HFFc6 (cell line): ENCODE data around the gene ATP2B3. TPM values are rescaled to one million over a fixed set of nuclear protein-coding genes. Genes with fewer than 3 reads are reported as not detected.

ENCODE experiments used
- DNase-seq: peaks from one replicate; pipeline ENCODE4 v3.0.0-alpha.2; 2018
- H3K27ac Mint-ChIP-seq: 2 replicates; pipeline ENCODE4 v1.8.0; 2020; ENCODE audit warnings: mild to moderate bottlenecking, mixed read lengths
- H3K27me3 Mint-ChIP-seq: 2 replicates; pipeline ENCODE4 v1.8.0; 2021; ENCODE audit warnings: mild to moderate bottlenecking, moderate library complexity, mixed read lengths; ENCODE audit not compliant: insufficient read depth
- H3K36me3 Mint-ChIP-seq: 2 replicates; pipeline ENCODE4 v1.8.0; 2021; ENCODE audit warnings: low read depth, mixed read lengths
- H3K4me1 Mint-ChIP-seq: 2 replicates; pipeline ENCODE4 v1.8.0; 2020; ENCODE audit warnings: low read depth, mixed read lengths
- H3K4me3 Mint-ChIP-seq: 2 replicates; pipeline ENCODE4 v1.8.0; 2020; ENCODE audit warnings: mild to moderate bottlenecking, moderate library complexity, mixed read lengths
- H3K9me3 Mint-ChIP-seq: 2 replicates; pipeline ENCODE4 v1.8.0; 2020; ENCODE audit warnings: mild to moderate bottlenecking, mixed read lengths
- total RNA-seq, 6 experiments: library from RNA; stranded (reverse); fragmentation: NEBNext Ultra II Directional; extraction: Animal tissue kit (Norgen Biotek cat#: 25700); gene quantifications; 2 replicates in 1 of 6; 3 replicates in 5 of 6; pipeline ENCODE4 v1.2.3, GENCODE V29; 2021
- TF ChIP-seq, protein P1 (sequence below): fragments of 200-600 bp; sonication (generic); IDR thresholded peaks from 2 replicates; pipeline ENCODE4 v1.5.0; 2021; ENCODE audit warnings: antibody characterized with exemption, mild to moderate bottlenecking

The ATP2B3 gene
- total RNA-seq, 6 experiments from 2014 or later, result not detected

GRCh38 chrX:153620576-153620975, 103.1 kb downstream of the ATP2B3 start:
- H3K9me3 Mint-ChIP-seq, result no peaks in the 10 kb centered on the region
- H3K36me3 Mint-ChIP-seq, result no peaks in the 10 kb centered on the region
- no peaks in the 10 kb centered on the region for H3K4me1 Mint-ChIP-seq
- TF ChIP-seq, protein P1, sequence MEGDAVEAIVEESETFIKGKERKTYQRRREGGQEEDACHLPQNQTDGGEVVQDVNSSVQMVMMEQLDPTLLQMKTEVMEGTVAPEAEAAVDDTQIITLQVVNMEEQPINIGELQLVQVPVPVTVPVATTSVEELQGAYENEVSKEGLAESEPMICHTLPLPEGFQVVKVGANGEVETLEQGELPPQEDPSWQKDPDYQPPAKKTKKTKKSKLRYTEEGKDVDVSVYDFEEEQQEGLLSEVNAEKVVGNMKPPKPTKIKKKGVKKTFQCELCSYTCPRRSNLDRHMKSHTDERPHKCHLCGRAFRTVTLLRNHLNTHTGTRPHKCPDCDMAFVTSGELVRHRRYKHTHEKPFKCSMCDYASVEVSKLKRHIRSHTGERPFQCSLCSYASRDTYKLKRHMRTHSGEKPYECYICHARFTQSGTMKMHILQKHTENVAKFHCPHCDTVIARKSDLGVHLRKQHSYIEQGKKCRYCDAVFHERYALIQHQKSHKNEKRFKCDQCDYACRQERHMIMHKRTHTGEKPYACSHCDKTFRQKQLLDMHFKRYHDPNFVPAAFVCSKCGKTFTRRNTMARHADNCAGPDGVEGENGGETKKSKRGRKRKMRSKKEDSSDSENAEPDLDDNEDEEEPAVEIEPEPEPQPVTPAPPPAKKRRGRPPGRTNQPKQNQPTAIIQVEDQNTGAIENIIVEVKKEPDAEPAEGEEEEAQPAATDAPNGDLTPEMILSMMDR, result no peak
- no peak overlapping the region for H3K4me3 Mint-ChIP-seq
- H3K27me3 Mint-ChIP-seq, result peaks cover 21% of the 10 kb centered on the region
- H3K27ac Mint-ChIP-seq, result no peak overlapping the region
- DNase-seq, result no peak

DNA sequence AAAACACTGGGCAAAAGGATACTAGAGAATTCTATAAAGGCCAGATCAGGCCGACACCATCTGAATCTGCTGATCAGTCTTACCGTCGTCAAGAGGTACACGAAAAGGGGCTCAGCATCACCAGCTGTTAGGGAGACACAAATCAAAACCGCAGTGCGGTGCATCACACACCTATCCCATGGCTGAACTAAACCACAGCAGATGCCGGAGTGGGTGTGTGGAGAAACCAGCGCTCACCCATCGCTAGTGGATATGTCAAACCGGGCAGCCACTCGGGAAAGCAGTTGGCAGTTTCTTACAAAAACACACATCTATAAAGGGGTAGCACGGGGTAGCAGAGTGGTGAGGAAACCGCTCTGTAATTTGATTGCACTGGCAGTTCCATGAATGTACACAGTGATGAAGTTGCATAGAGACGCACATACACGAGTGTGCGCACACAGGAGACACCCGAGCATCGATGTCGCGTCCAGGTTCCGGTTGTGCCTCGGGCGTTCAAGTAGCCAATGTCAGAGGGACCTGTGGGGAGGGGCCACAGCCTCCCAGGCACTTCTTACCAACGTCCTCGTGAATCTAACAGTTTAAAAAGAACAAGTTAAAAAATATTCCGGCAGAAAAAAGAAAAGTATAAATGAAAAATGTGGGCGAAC, 104.6 kb downstream of the ATP2B3 start:
- H3K4me3 Mint-ChIP-seq, result no peak overlapping the region
- no peak for DNase-seq
- H3K9me3 Mint-ChIP-seq, result no peaks in the 10 kb centered on the region
- H3K27me3 Mint-ChIP-seq, result peaks cover 21% of the 10 kb centered on the region
- no peak overlapping the region for H3K27ac Mint-ChIP-seq
- TF ChIP-seq, protein P1, result no peak
- H3K4me1 Mint-ChIP-seq, result no peaks in the 10 kb centered on the region
- no peaks in the 10 kb centered on the region for H3K36me3 Mint-ChIP-seq

- H3K4me1 Mint-ChIP-seq, result no peaks in the 10 kb centered on the region
- TF ChIP-seq, protein P1, result no peak
- H3K36me3 Mint-ChIP-seq, result no peaks in the 10 kb centered on the region
- no peak overlapping the region for H3K4me3 Mint-ChIP-seq
- DNase-seq, result no peak
- no peaks in the 10 kb centered on the region for H3K9me3 Mint-ChIP-seq
- H3K27me3 Mint-ChIP-seq, result peaks cover 20% of the 10 kb centered on the region
- H3K27ac Mint-ChIP-seq, result no peak overlapping the region
These were observed 105.3 kb downstream of the ATP2B3 start for GRCh38 chrX:153622661-153623309.

DNA sequence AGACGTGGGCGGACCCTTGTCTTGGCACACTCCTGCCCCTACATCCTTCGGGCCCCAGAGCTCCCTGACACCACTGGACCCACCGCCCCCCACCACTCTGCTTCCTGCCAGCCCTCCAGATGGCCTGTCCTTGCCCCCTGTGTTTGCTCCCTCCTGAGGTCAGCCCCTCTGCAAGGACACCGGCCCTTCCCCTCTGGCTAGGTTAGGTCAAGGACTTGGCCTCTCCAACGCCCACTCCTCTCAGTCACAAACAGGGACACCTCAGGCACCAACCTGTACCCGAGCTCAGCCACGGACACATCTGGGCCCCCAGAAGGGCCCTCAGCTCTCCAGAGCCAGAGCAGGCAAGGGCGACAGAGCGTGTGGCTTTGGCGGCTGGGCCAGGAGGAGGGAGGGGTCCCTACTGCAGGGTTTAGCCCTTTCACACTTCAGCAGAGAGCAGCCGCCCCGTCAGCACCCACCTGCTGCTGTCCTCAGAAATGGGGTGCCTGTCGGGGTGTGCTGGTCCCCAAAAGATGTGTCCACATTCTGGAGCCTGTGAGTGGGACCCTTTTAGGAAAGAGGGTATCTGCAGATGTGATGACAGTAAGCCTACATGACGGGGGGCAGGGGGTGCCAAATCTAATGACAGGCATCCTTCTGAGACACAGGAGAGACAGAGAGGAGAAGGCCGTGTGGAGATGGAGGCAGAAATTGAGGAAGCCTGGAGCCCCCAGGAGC, 106.0 kb downstream of the ATP2B3 start:
- Mint-ChIP-seq H3K36me3 (no peaks in the 10 kb centered on the region), H3K4me1 (no peaks in the 10 kb centered on the region), H3K4me3 (no peak overlapping the region), H3K27ac (no peak overlapping the region), H3K9me3 (no peaks in the 10 kb centered on the region), H3K27me3 (peaks cover 16% of the 10 kb centered on the region)
- TF ChIP-seq, protein P1, result no peak
- no peak for DNase-seq

- Mint-ChIP-seq H3K27ac (no peak overlapping the region), H3K9me3 (no peaks in the 10 kb centered on the region), H3K4me3 (no peak overlapping the region), H3K4me1 (no peaks in the 10 kb centered on the region), H3K36me3 (no peaks in the 10 kb centered on the region), H3K27me3 (peaks cover 11% of the 10 kb centered on the region)
- no peak for DNase-seq
- TF ChIP-seq, protein P1, result no peak
These were observed 107.0 kb downstream of the ATP2B3 start for GRCh38 chrX:153624196-153625091.
